Stomach (tissue), 9 donors: ENCODE results near the gene ACKR1. TPM values are rescaled to one million over a fixed set of nuclear protein-coding genes. Genes with fewer than 3 reads are reported as not detected.
A peak's percentile ranks its signal among the peaks of the same experiment; 100 is the strongest.

Source experiments
- DNase-seq, 2 donors: peaks; one replicate each; pipeline versions ENCODE4 v3.0.0 to v3.0.0-alpha.2; 2013 to 2019
- H3K27ac ChIP-seq, 5 donors: fragments of 200-600 bp in 4 of 5; sonication (generic) in 4 of 5; one replicate each; pipeline ENCODE4 v1.5.1; 2013 to 2019; ENCODE audit warnings: mild to moderate bottlenecking in 1 of 5, moderate library complexity in 1 of 5
- H3K27me3 ChIP-seq, 3 donors: fragments of 200-600 bp; sonication (generic); one replicate each; pipeline ENCODE4 v1.5.1; 2017 to 2019; ENCODE audit warnings: mixed run types in 1 of 3
- H3K36me3 ChIP-seq, 4 donors: fragments of 200-600 bp; sonication (generic); 1 replicate in 3 of 4; 2 replicates in 1 of 4; pipeline ENCODE4 v1.5.1; 2016 to 2019
- H3K4me1 ChIP-seq, 4 donors: fragments of 200-600 bp; sonication (generic); one replicate each; pipeline ENCODE4 v1.5.1; 2016 to 2019
- H3K4me3 ChIP-seq, 4 donors: fragments of 200-600 bp; sonication (generic) in 3 of 4; one replicate each; pipeline ENCODE4 v1.5.1; 2016 to 2019; ENCODE audit warnings: mild to moderate bottlenecking in 1 of 4
- H3K9me3 ChIP-seq, 4 donors: fragments of 200-600 bp; sonication (generic); one replicate each; pipeline ENCODE4 v1.5.1; 2016 to 2019
- CTCF ChIP-seq, 7 experiments: fragments of 450-650 bp in 4 of 7; fragments of 200-600 bp in 3 of 7; sonication (generic) in 3 of 7; IDR thresholded peaks; one replicate each; pipeline ENCODE4 v1.5.1; 2016 to 2019; ENCODE audit warnings: antibody characterized with exemption in 7 of 7, control low read depth in 2 of 7, mild to moderate bottlenecking in 1 of 7
- EP300 ChIP-seq: sonication (generic); formaldehyde crosslinking; IDR thresholded peaks from one replicate; pipeline ENCODE4 v1.6.1; 2017; ENCODE audit warnings: antibody characterized with exemption
- POLR2A ChIP-seq, 4 donors: fragments of 450-650 bp; IDR thresholded peaks; one replicate each; pipeline ENCODE4 v1.6.1; 2016; ENCODE audit warnings: antibody characterized with exemption in 4 of 4, control low read depth in 2 of 4, mild to moderate bottlenecking in 1 of 4, moderate library complexity in 1 of 4
- POLR2AphosphoS5 ChIP-seq, 3 donors: sonication (generic); formaldehyde crosslinking; IDR thresholded peaks; one replicate each; pipeline ENCODE4 v1.6.1; 2016; ENCODE audit warnings: antibody characterized with exemption in 3 of 3
- WGBS, 5 donors: extraction: QIAGEN DNeasy Blood & Tissue Kit in 3 of 5; methylation state at CpG; one replicate each; pipeline versions ENCODE4 v1.1.5 to v1.1.7; 2013 to 2018; 5-methylcytosine and 5-hydroxymethylcytosine counted together
- intact Hi-C: fragments of 100-400 bp; cut with DNase I; formaldehyde crosslinking; loops from one replicate; pipeline ENCODE4 v1.15.1; 2023; ENCODE audit warnings: low total_unique reads
- polyA plus RNA-seq, 3 donors: library from polyadenylated mRNA; stranded (reverse); fragments of 200-250 nt; gene quantifications; one replicate each; pipeline ENCODE4 v1.2.3, GENCODE V29; 2013
- total RNA-seq, 5 donors: library from RNA; depleted of rRNA; stranded (reverse); fragments of >200 nt; gene quantifications; one replicate each; pipeline versions ENCODE4 v1.1.0 to v1.2.3, GENCODE V29; 2014 to 2016
- donor health status: healthy with polysubstance abuse.
- donor health status: Bipolar disorder and iron deficiency.
- donor health status: healthy.

Gene ACKR1
- total and polyA plus RNA-seq, 8 donors = 4.3 to 41.3 (median 12.4) TPM

DNA sequence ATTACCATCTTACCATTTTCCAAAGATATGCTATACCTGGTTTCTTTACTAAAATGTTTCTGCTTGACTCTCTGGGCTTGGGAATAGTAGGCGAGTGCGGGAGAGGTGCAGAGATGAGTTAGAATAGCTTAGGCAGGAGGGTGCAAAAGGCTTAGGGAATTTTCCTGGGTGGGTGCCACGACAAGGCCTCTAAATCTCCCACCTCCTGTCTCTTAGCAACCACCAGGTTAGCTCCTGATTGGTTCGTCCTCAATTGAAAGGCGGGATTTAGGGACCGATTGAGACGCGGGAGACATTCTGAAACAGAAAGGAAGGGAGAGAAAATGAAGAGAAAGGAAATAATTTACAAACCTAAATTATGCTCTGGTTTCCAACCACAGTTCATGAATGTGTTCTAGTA is 3.1 kb downstream of the ACKR1 start:
- Histone ChIP-seq H3K9me3 (no peaks in the 10 kb centered on the region), H3K4me3 (peak overlapping the region in 1 of 4 donors; percentile 17), H3K4me1 (peaks cover 0 to 6% (median 0%) of the 10 kb centered on the region in 4 donors), H3K27me3 (peaks cover 0 to 89% (median 25%) of the 10 kb centered on the region in 3 donors), H3K36me3 (no peaks in the 10 kb centered on the region), H3K27ac (no peak overlapping the region)
- TF ChIP-seq CTCF (IDR thresholded peaks at IDR 0.05) = no peak
- no peak for TF ChIP-seq EP300
- TF ChIP-seq POLR2AphosphoS5 (IDR thresholded peaks at IDR 0.05) = no peak
- no peak for TF ChIP-seq POLR2A (IDR thresholded peaks at IDR 0.05)
- intact Hi-C loops = no loop called here
- 29 to 34% (median 31%) methylated on average over 8 of the region's 8 CpGs for WGBS, 5 donors
- DNase-seq = peak in 1 of 2 donors; percentile 16

- peak overlapping the region in 1 of 4 donors; percentile 1 for H3K4me3 ChIP-seq
- H3K36me3 ChIP-seq = no peaks in the 10 kb centered on the region
- peaks cover 0 to 6% (median 0%) of the 10 kb centered on the region in 4 donors for H3K4me1 ChIP-seq
- no peak for TF ChIP-seq EP300
- no peak for TF ChIP-seq POLR2A (IDR thresholded peaks at IDR 0.05)
- TF ChIP-seq POLR2AphosphoS5 (IDR thresholded peaks at IDR 0.05) = no peak
- no peaks in the 10 kb centered on the region for H3K9me3 ChIP-seq
- 4 to 15% (median 7%) methylated on average over 7 of the region's 7 CpGs for WGBS, 5 donors
- intact Hi-C loops = no loop called here
- H3K27me3 ChIP-seq = peaks cover 0 to 88% (median 25%) of the 10 kb centered on the region in 3 donors
- H3K27ac ChIP-seq = no peak overlapping the region
- peak in 1 of 2 donors; percentile 19 for DNase-seq
Observed at GRCh38 chr1:159208175-159208825, 3.6 kb downstream of the ACKR1 start.

GRCh38 chr1:159209061-159209460 is 4.4 kb downstream of the ACKR1 start:
- WGBS, 5 donors = 73 to 82% (median 80%) methylated on average over 7 of the region's 7 CpGs
- intact Hi-C loops = no loop called here

GRCh38 chr1:159211331-159212136 is 6.9 kb downstream of the ACKR1 start:
- peak; percentile 45 to 64 for DNase-seq
- no peak overlapping the region for H3K4me3 ChIP-seq
- intact Hi-C loops = loop anchor here (10.0 kb wide), 1 partner anchor 47 kb away; no protein-coding TSS in a partner anchor
- H3K27me3 ChIP-seq = peaks cover 0 to 70% (median 28%) of the 10 kb centered on the region in 3 donors
- TF ChIP-seq EP300 = no peak
- peak in 5 of 7 experiments; percentile 44 to 71 (median 58) for TF ChIP-seq CTCF (IDR thresholded peaks at IDR 0.05)
- H3K27ac ChIP-seq = no peak overlapping the region
- WGBS, 5 donors = 34 to 40% (median 36%) methylated on average over 11 of the region's 11 CpGs
- H3K36me3 ChIP-seq = no peaks in the 10 kb centered on the region
- peaks cover 0 to 6% (median 0%) of the 10 kb centered on the region in 4 donors for H3K4me1 ChIP-seq
- H3K9me3 ChIP-seq = no peaks in the 10 kb centered on the region

More at GRCh38 chr1:159209061-159209460, 4.4 kb downstream of the ACKR1 start:
- Histone ChIP-seq H3K4me1 (peaks cover 0 to 6% (median 0%) of the 10 kb centered on the region in 4 donors), H3K27ac (no peak overlapping the region), H3K4me3 (no peak overlapping the region), H3K27me3 (peaks cover 0 to 81% (median 25%) of the 10 kb centered on the region in 3 donors), H3K9me3 (no peaks in the 10 kb centered on the region), H3K36me3 (no peaks in the 10 kb centered on the region)
- TF ChIP-seq EP300 (no peak), POLR2A (IDR thresholded peaks at IDR 0.05) (no peak), POLR2AphosphoS5 (IDR thresholded peaks at IDR 0.05) (no peak), CTCF (IDR thresholded peaks at IDR 0.05) (no peak)
- DNase-seq = no peak
